ENCODE data around the gene HSBP1.

Gene HSBP1

GRCh38 chr16:83863682-83864081 is 55.9 kb downstream of the HSBP1 start:
- TF ChIP-seq CTCF (IDR thresholded peaks at IDR 0.05), result no peak
- H3K9me3 ChIP-seq, result no peaks in the 10 kb centered on the region
- no peaks in the 10 kb centered on the region for H3K27me3 ChIP-seq
- no peaks in the 10 kb centered on the region for H3K4me1 ChIP-seq (ENCODE audit: control insufficient read depth in 1 of 2, insufficient read depth in 1 of 2, low read depth in 1 of 2, low read length in 1 of 2)
- H3K27ac ChIP-seq, result no peak overlapping the region
- H3K36me3 ChIP-seq, result no peaks in the 10 kb centered on the region
- no peak overlapping the region for H3K4me3 ChIP-seq (ENCODE audit: low read depth in 1 of 2, low read length in 1 of 2)

Data from neutrophil (primary cell).